HepG2 (cell line): ENCODE data around the gene FGFR3. TPM values are rescaled to one million over a fixed set of nuclear protein-coding genes. Genes with fewer than 3 reads are reported as not detected.

Experiments
- ATAC-seq: fragments of 200-7000 bp; cut with Tn5 transposase; 3 replicates; pipeline ENCODE4 v1.9.1; 2020; ENCODE audit warnings: mild to moderate bottlenecking, moderate library complexity
- BruUV-seq: library from RNA; stranded (reverse); fragments of 400-500 nt; replicated peaks from 2 replicates; lab custom pipeline; 2021; lab: Mats Ljungman, UMichigan
- CTCF ChIA-PET: fragments of 300-600 bp; formaldehyde crosslinking; extraction: SDS; loops from one replicate; lab custom pipeline; 2021; ENCODE audit warnings: low total read pairs, inconsistent platforms, low intra/inter-chr PET ratio; lab: Yijun Ruan, JAX
- POLR2A ChIA-PET: fragments of 350-600 bp; sonication (Branson Sonifier 250); formaldehyde crosslinking; loops from one replicate; lab custom pipeline; 2020; ENCODE audit warnings: antibody characterized with exemption, inconsistent platforms; lab: Yijun Ruan, JAX
- DNase-seq: peaks from one replicate; pipeline ENCODE4 v3.0.0-alpha.2; 2015; ENCODE audit warnings: low spot score
- FAIRE-seq: peaks from 3 replicates; lab custom pipeline; 2011; peaks lifted over from hg19 to GRCh38; lab: Jason Lieb, UNC
- H2AFZ ChIP-seq: one replicate; pipeline ENCODE4 v1.6.1; 2011; ENCODE audit warnings: low read length, inconsistent platforms
- H3K27ac ChIP-seq: fragments of 300-600 bp; 3 replicates; pipeline ENCODE4 v1.8.0; 2011; ENCODE audit warnings: mixed run types, mild to moderate bottlenecking, mixed read lengths, low read length, inconsistent platforms; ENCODE audit not compliant: insufficient read depth; ENCODE audit errors: extremely low read length
- H3K27me3 ChIP-seq, 2 experiments: fragments of 200-600 bp in 1 of 2; 2 replicates in 1 of 2; 3 replicates in 1 of 2; pipeline versions ENCODE4 v1.6.0 to v1.8.0; 2011; ENCODE audit warnings: low read length in 2 of 2, mild to moderate bottlenecking in 2 of 2, moderate library complexity in 2 of 2, inconsistent platforms in 1 of 2; ENCODE audit not compliant: insufficient read depth in 2 of 2, control insufficient read depth in 1 of 2
- H3K36me3 ChIP-seq, 2 experiments: fragments of 200-600 bp in 1 of 2; replicated peaks in 1 of 2; 2 replicates in 1 of 2; 3 replicates in 1 of 2; pipeline versions ENCODE4 v1.5.1 to v1.8.0; 2011; ENCODE audit warnings: low read length in 2 of 2, inconsistent platforms in 1 of 2; ENCODE audit not compliant: insufficient read depth in 2 of 2, control insufficient read depth in 1 of 2
- H3K4me1 ChIP-seq: 2 replicates; pipeline ENCODE4 v1.5.1; 2012; ENCODE audit warnings: low read length, inconsistent platforms; ENCODE audit not compliant: insufficient read depth
- H3K4me2 ChIP-seq: 2 replicates; pipeline ENCODE4 v1.6.0; 2011; ENCODE audit warnings: low read depth, low read length, inconsistent platforms
- H3K4me3 ChIP-seq, 3 experiments: fragments of 200-600 bp in 1 of 3; sonication (generic), shearing (Covaris generic) in 1 of 3; replicated peaks in 1 of 3; 2 replicates each; pipeline ENCODE4 v1.5.1; 2011 to 2016; ENCODE audit warnings: low read length in 3 of 3, inconsistent platforms in 2 of 3, low read depth in 2 of 3, mild to moderate bottlenecking in 2 of 3, control low read depth in 1 of 3, mixed read lengths in 1 of 3; ENCODE audit not compliant: insufficient read depth in 1 of 3
- H3K79me2 ChIP-seq: one replicate; pipeline ENCODE4 v1.6.1; 2011; ENCODE audit warnings: low read length, inconsistent platforms; ENCODE audit not compliant: insufficient read depth
- H3K9ac ChIP-seq: 2 replicates; pipeline ENCODE4 v1.6.0; 2011; ENCODE audit warnings: mild to moderate bottlenecking, low read depth, low read length, inconsistent platforms; ENCODE audit not compliant: insufficient read depth
- H3K9me3 ChIP-seq: 2 replicates; pipeline ENCODE4 v1.5.1; 2012; ENCODE audit warnings: mild to moderate bottlenecking, low read length
- H4K20me1 ChIP-seq: 2 replicates; pipeline ENCODE4 v1.6.0; 2011; ENCODE audit warnings: inconsistent platforms, mild to moderate bottlenecking, low read length, moderate library complexity; ENCODE audit not compliant: insufficient read depth
- ATF3 ChIP-seq: sonication (generic); formaldehyde crosslinking; IDR thresholded peaks from 2 replicates; pipeline ENCODE4 v1.4.0; 2020; ENCODE audit warnings: missing genetic modification reagents
- CCAR2 ChIP-seq: fragments of 200-400 bp; formaldehyde crosslinking; optimal IDR thresholded peaks from 2 replicates; pipeline ENCODE3; 2018; ENCODE audit warnings: low read depth, mild to moderate bottlenecking, low read length, moderate library complexity
- E2F5 ChIP-seq: sonication (generic); formaldehyde crosslinking; conservative IDR thresholded peaks from 2 replicates; pipeline ENCODE4 v1.4.0; 2020; ENCODE audit warnings: missing genetic modification reagents
- ELF1 ChIP-seq: sonication (generic); formaldehyde crosslinking; IDR thresholded peaks from 2 replicates; pipeline ENCODE4 v1.4.0; 2020; ENCODE audit warnings: missing genetic modification reagents
- GPN1 ChIP-seq: sonication (generic); formaldehyde crosslinking; IDR thresholded peaks from 2 replicates; pipeline ENCODE4 v1.5.1; 2020; ENCODE audit warnings: missing genetic modification reagents, borderline replicate concordance
- GTF2F1 ChIP-seq: fragments of 150-350 bp; IDR thresholded peaks from 2 replicates; pipeline ENCODE4 v1.6.1; 2014; ENCODE audit warnings: low read length
- HIVEP1 ChIP-seq: sonication (generic); formaldehyde crosslinking; IDR thresholded peaks from 2 replicates; pipeline ENCODE4 v1.4.0; 2020; ENCODE audit warnings: mild to moderate bottlenecking, missing genetic modification reagents
- HNF4A ChIP-seq: sonication (generic); formaldehyde crosslinking; IDR thresholded peaks from 2 replicates; pipeline ENCODE4 v1.4.0; 2020; ENCODE audit warnings: missing genetic modification reagents
- HOXA9 ChIP-seq: sonication (generic); formaldehyde crosslinking; IDR thresholded peaks from 2 replicates; pipeline ENCODE4 v1.8.1; 2022; ENCODE audit warnings: missing genetic modification reagents, mild to moderate bottlenecking, moderate library complexity, borderline replicate concordance
- ISL2 ChIP-seq: sonication (generic); formaldehyde crosslinking; IDR thresholded peaks from 2 replicates; pipeline ENCODE4 v1.5.0; 2020; ENCODE audit warnings: missing genetic modification reagents
- JARID2 ChIP-seq: sonication (generic); formaldehyde crosslinking; IDR thresholded peaks from 2 replicates; pipeline ENCODE4 v1.8.1; 2023; ENCODE audit warnings: missing genetic modification reagents, inconsistent platforms; ENCODE audit not compliant: insufficient replicate concordance
- MXD1 ChIP-seq: sonication (generic); formaldehyde crosslinking; IDR thresholded peaks from 2 replicates; pipeline ENCODE4 v1.4.0; 2020; ENCODE audit warnings: mild to moderate bottlenecking, missing genetic modification reagents
- NFE2L1 ChIP-seq: sonication (generic); formaldehyde crosslinking; IDR thresholded peaks from 2 replicates; pipeline ENCODE4 v1.4.0; 2020; ENCODE audit warnings: missing genetic modification reagents, mild to moderate bottlenecking, borderline replicate concordance
- ZBTB7B ChIP-seq: sonication (generic); formaldehyde crosslinking; IDR thresholded peaks from 2 replicates; pipeline ENCODE4 v1.4.0; 2020; ENCODE audit warnings: missing genetic modification reagents
- ZFP41 ChIP-seq: sonication (generic); formaldehyde crosslinking; IDR thresholded peaks from 2 replicates; pipeline ENCODE4 v1.4.0; 2020; ENCODE audit warnings: mild to moderate bottlenecking, missing genetic modification reagents, borderline replicate concordance
- ZNF121 ChIP-seq: sonication (generic); formaldehyde crosslinking; IDR thresholded peaks from 2 replicates; pipeline ENCODE4 v1.5.0; 2020; ENCODE audit warnings: mild to moderate bottlenecking, missing genetic modification reagents
- ZNF614 ChIP-seq: IDR thresholded peaks from 2 replicates; pipeline ENCODE4 v1.6.1; 2018; ENCODE audit warnings: missing biosample characterization, missing genetic modification reagents, inconsistent platforms, borderline replicate concordance
- ZNF770 ChIP-seq: sonication (generic); formaldehyde crosslinking; IDR thresholded peaks from 2 replicates; pipeline ENCODE4 v1.5.0; 2020; ENCODE audit warnings: mild to moderate bottlenecking, missing genetic modification reagents
- ZNF816 ChIP-seq: sonication (generic); formaldehyde crosslinking; IDR thresholded peaks from 2 replicates; pipeline ENCODE4 v1.8.0; 2022; ENCODE audit warnings: missing genetic modification reagents, mild to moderate bottlenecking, borderline replicate concordance
- ZSCAN12 ChIP-seq: sonication (generic); formaldehyde crosslinking; IDR thresholded peaks from 2 replicates; pipeline ENCODE4 v1.9.0; 2021; ENCODE audit warnings: mild to moderate bottlenecking, missing genetic modification reagents
- WGBS: methylation state at CpG from one replicate; pipeline ENCODE4 v1.1.6; 2017; ENCODE audit warnings: low lambda C conversion rate; 5-methylcytosine and 5-hydroxymethylcytosine counted together
- in situ Hi-C: cut with HindIII; loops from 2 replicates; pipeline ENCODE4 v1.10.0; 2017; ENCODE audit warnings: low pct_unique_long_range_greater_than_20kb; ENCODE audit not compliant: extremely low pct_ligation_motif_present
- intact Hi-C: fragments of 100-400 bp; cut with micrococcal nuclease; formaldehyde crosslinking; loops from one replicate; pipeline ENCODE4 v1.10.0; 2022; ENCODE audit not compliant: unreplicated experiment
- polyA plus RNA-seq, 8 experiments: library from polyadenylated mRNA; depleted of rRNA in 3 of 8; stranded (reverse) in 7 of 8; unstranded in 1 of 8; fragments of >200 nt; fragmentation: Illumina TruSeq in 4 of 8; extraction: Trizol in 4 of 8; gene quantifications; 2 replicates each; pipeline versions ENCODE4 v1.2.1 to v1.2.3, GENCODE V29; 2011 to 2016; ENCODE audit warnings: low read depth in 4 of 8, missing spikeins in 1 of 8, mixed read lengths in 1 of 8; ENCODE audit not compliant: insufficient read depth in 1 of 8
- total RNA-seq, 5 experiments: library from RNA; depleted of rRNA; stranded (reverse); fragments of >200 nt; fragmentation: Illumina TruSeq; extraction: Trizol; gene quantifications; 2 replicates each; pipeline ENCODE4 v1.2.3, GENCODE V29; 2016; ENCODE audit warnings: low read depth in 1 of 5

The FGFR3 gene
- total and polyA plus RNA-seq, 2 of the 13 experiments (the other 11 are each of a cell fraction or from before 2014, with no cell fraction given): 103 to 109 TPM

DNA sequence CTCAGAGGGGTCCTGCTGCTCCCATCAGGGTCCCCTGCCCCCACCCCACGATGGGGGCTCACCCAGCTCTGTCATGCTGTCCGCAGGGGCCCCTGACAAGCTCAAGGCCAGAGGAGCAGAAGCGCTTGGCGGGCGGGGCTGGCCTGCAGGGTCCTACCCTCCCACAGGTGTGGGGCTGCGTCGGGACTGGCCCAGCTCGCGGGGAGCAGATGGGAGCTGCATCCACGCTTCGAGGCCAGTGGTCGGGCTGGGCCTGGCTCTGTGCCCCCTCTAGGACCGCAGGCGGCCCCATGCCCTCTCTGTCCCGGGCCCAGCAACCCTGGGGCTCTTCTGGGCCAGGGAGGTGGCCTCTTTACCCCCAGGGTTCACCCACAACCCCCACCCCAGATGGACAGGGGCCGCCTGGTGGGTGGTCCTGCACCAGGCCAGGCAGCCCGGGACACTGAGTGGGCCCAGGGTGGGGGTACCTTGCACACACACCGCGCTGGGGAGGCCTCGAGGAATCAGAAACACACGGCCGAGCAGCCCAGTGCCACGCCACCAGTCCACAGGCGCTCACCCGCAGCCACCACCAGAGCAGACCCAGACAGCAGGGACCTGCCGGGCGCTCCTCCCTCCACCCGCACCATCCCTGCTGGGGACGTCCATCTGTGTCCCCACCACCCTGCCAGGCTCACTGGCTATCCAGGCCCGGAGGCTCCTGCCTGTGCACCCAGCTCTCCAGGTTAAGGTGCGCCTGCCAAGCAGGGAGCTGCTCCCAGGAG is 41.8 kb upstream of the FGFR3 start:
- Histone ChIP-seq H3K4me2 (peak overlapping the region; percentile 82), H4K20me1 (no peaks in the 10 kb centered on the region), H3K36me3 (no peaks in the 10 kb centered on the region), H3K4me1 (peaks cover 90% of the 10 kb centered on the region), H3K9ac (peak overlapping the region; percentile 58), H3K27ac (no peak overlapping the region), H3K27me3 (no peaks in the 10 kb centered on the region; a peak in 1 of 5 replicates), H3K9me3 (no peaks in the 10 kb centered on the region), H3K79me2 (no peaks in the 10 kb centered on the region), H3K4me3 (peak overlapping the region; percentile 45 to 73 (median 56); a peak in 5 of 6 replicates), H2AFZ (no peak overlapping the region)
- CTCF ChIA-PET: interaction anchor here (2.9 to 7.5 kb wide), 2 partner anchors 58 to 59 kb away, joined by 22 to 179 read pairs; no protein-coding TSS in a partner anchor
- intact Hi-C loops (no loop called here), in situ Hi-C loops (loop anchor here (10.0 kb wide), 1 partner anchor 53 kb away; no protein-coding TSS in a partner anchor)
- ATAC-seq: peak; percentile 2
- BruUV-seq: no TSS peak
- POLR2A ChIA-PET: interaction anchor here (0.8 to 3.6 kb wide), 16 partner anchors 9 to 57 kb away, joined by 3 to 70 read pairs (median 10); partner anchors contain the start of genes FGFR3, TACC3 and TMEM129
- WGBS: 8% methylated on average over 9 of the region's 31 CpGs
- no peak for DNase-seq
- FAIRE-seq: no peak
- TF ChIP-seq JARID2 (CRISPR knock-in tag) (peak; percentile 9), NFE2L1 (CRISPR knock-in tag) (0 out of 2 replicates have a peak, but pooled peaks have one; percentile 14), ZNF614 (CRISPR knock-in tag) (no peak), ATF3 (CRISPR knock-in tag) (no peak), E2F5 (no peak), MXD1 (CRISPR knock-in tag) (peak; percentile 34; the same call in 1 of the 2 replicates), ZNF770 (CRISPR knock-in tag) (0 out of 2 replicates have a peak, but pooled peaks have one; percentile 22), HNF4A (CRISPR knock-in tag) (peak; percentile 23; the same call in 1 of the 2 replicates), ZNF121 (CRISPR knock-in tag) (peak; percentile 1; the same call in 1 of the 2 replicates), ZBTB7B (0 out of 2 replicates have a peak, but pooled peaks have one; percentile 25), ZNF816 (CRISPR knock-in tag) (no peak), CCAR2 (no peak), HIVEP1 (peak; percentile 31; the same call in 1 of the 2 replicates), ZSCAN12 (CRISPR knock-in tag) (no peak), ELF1 (CRISPR knock-in tag) (peak; percentile 20; the same call in 1 of the 2 replicates), GPN1 (CRISPR knock-in tag) (no peak), ISL2 (no peak), ZFP41 (CRISPR knock-in tag) (0 out of 2 replicates have a peak, but pooled peaks have one; percentile 31), GTF2F1 (no peak), HOXA9 (CRISPR knock-in tag) (no peak)
